OCI-LY1 (cell line): Measurements from ENCODE around the gene HAND1.

ENCODE experiments used
- CTCF ChIP-seq: fragments of 200-600 bp; sonication (generic), shearing (Covaris generic); IDR thresholded peaks from 2 replicates; pipeline ENCODE4 v1.5.1; 2017; ENCODE audit warnings: mild to moderate bottlenecking, antibody characterized with exemption, low read length, moderate library complexity, mixed read lengths
- EZH2 ChIP-seq: fragments of 200-600 bp; sonication (generic), shearing (Covaris generic); IDR thresholded peaks from 2 replicates; pipeline ENCODE4 v1.8.0; 2017; ENCODE audit warnings: borderline replicate concordance, mixed run types, mild to moderate bottlenecking, antibody characterized with exemption, low read length, moderate library complexity, mixed read lengths

GRCh38 chr5:154461531-154461930, 16.5 kb downstream of the HAND1 start:
- no peak for TF ChIP-seq CTCF
- no peak for TF ChIP-seq EZH2
